Left lung (tissue), 10 donors: ENCODE results near the gene PRPSAP1. TPM values are rescaled to one million over a fixed set of nuclear protein-coding genes. Genes with fewer than 3 reads are reported as not detected.

Experiments
- ATAC-seq: fragments of 200-7000 bp; cut with Tn5 transposase; one replicate; pipeline ENCODE4 v1.9.1; 2020; ENCODE audit warnings: moderate library complexity
- DNase-seq, 4 donors: peaks; one replicate each; pipeline ENCODE4 v3.0.0-alpha.2; 2013 to 2020
- H3K27ac ChIP-seq, 2 donors: fragments of 200-600 bp; sonication (generic) in 1 of 2; one replicate each; pipeline versions ENCODE4 v1.5.0 to v1.8.0; 2020 to 2021
- H3K27me3 ChIP-seq, 2 donors: fragments of 200-600 bp; sonication (generic) in 1 of 2; one replicate each; pipeline versions ENCODE4 v1.5.0 to v1.8.0; 2020 to 2021
- H3K36me3 ChIP-seq, 2 donors: fragments of 200-600 bp; sonication (generic) in 1 of 2; one replicate each; pipeline versions ENCODE4 v1.5.0 to v1.8.0; 2020 to 2021
- H3K4me1 ChIP-seq, 2 donors: fragments of 200-600 bp; one replicate each; pipeline ENCODE4 v1.8.0; 2021
- H3K4me3 ChIP-seq, 2 donors: fragments of 200-600 bp; sonication (generic) in 1 of 2; one replicate each; pipeline versions ENCODE4 v1.5.0 to v1.8.0; 2020 to 2021; ENCODE audit warnings: mild to moderate bottlenecking in 1 of 2
- H3K9me3 ChIP-seq, 2 donors: fragments of 200-600 bp; sonication (generic) in 1 of 2; one replicate each; pipeline versions ENCODE4 v1.5.0 to v1.8.0; 2020 to 2021
- intact Hi-C, 2 donors: fragments of 100-400 bp; cut with DNase I; formaldehyde crosslinking; loops; one replicate each; pipeline versions ENCODE4 v1.11.2 to v1.14.2; 2022
- polyA plus RNA-seq, 6 donors: library from polyadenylated mRNA; unstranded; fragments of 120-200 nt; gene quantifications; one replicate each; pipeline ENCODE4 v1.2.1, GENCODE V29; 2013; ENCODE audit not compliant: insufficient read length in 6 of 6
- total RNA-seq, 2 donors: library from RNA; stranded (reverse); fragmentation: NEBNext Ultra II Directional; extraction: Animal tissue kit (Norgen Biotek cat#: 25700); gene quantifications; one replicate each; pipeline ENCODE4 v1.2.1, GENCODE V29; 2021
- TF ChIP-seq, protein P1 (sequence below), 2 donors: fragments of 200-600 bp; sonication (generic) in 1 of 2; IDR thresholded peaks; one replicate each; pipeline versions ENCODE4 v1.5.0 to v1.8.0; 2021; ENCODE audit warnings: antibody characterized with exemption in 2 of 2
- donor health status: DM: no; HTN: yes; CAD: no.
- donor health status: DM: no; HTN: no; CAD: no.

PRPSAP1 gene
- total and polyA plus RNA-seq, 8 donors: 51.2 to 95.4 (median 81.9) TPM

DNA sequence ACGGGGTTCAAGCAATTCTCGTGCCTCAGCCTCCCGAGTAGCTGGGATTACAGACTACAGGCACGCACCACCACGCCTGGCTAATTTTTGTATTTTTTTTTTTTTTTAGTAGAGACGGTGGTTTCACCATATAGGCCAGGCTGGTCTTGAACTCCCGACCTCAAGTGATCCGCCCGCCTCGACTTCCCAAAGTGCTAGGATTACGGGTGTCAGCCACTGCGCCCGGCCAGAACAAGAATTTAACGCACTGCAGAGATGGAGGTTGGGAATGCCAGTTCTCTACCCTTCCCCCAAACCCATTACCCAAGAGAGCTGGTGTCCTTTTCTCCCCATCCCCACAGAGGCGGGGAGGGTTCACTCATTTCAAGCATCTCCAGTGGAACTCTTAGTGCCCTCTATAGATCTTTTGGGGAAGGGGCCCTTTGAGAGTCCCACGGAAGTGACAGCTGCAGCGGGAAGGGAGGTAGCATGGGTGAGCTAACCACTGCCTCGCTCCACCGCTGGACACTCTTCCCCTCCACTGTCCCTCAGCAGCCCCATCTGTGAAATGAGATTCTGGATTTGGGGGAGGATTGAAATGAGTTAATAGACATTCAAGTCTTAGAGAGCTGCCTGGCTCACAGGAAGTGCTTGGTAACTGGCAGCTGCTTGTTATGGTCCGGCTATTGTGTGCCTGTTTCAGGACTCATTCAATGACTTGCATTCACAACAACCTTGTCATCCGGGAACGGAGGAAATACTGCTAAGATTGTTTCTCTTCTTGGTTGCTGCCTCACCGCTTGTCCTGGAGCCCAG, 92.1 kb downstream of the PRPSAP1 start:
- Histone ChIP-seq H3K4me1 (peaks cover 21 to 57% of the 10 kb centered on the region in 2 donors), H3K4me3 (no peak overlapping the region), H3K9me3 (no peaks in the 10 kb centered on the region), H3K27ac (peak overlapping the region; percentile 81 to 93), H3K36me3 (no peaks in the 10 kb centered on the region), H3K27me3 (no peaks in the 10 kb centered on the region)
- ATAC-seq (no peak), DNase-seq (peak in 2 of 4 donors; percentile 24 to 30)
- intact Hi-C loops: no loop called here
- TF ChIP-seq, protein P1, sequence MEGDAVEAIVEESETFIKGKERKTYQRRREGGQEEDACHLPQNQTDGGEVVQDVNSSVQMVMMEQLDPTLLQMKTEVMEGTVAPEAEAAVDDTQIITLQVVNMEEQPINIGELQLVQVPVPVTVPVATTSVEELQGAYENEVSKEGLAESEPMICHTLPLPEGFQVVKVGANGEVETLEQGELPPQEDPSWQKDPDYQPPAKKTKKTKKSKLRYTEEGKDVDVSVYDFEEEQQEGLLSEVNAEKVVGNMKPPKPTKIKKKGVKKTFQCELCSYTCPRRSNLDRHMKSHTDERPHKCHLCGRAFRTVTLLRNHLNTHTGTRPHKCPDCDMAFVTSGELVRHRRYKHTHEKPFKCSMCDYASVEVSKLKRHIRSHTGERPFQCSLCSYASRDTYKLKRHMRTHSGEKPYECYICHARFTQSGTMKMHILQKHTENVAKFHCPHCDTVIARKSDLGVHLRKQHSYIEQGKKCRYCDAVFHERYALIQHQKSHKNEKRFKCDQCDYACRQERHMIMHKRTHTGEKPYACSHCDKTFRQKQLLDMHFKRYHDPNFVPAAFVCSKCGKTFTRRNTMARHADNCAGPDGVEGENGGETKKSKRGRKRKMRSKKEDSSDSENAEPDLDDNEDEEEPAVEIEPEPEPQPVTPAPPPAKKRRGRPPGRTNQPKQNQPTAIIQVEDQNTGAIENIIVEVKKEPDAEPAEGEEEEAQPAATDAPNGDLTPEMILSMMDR (IDR thresholded peaks at IDR 0.05): no peak

DNA sequence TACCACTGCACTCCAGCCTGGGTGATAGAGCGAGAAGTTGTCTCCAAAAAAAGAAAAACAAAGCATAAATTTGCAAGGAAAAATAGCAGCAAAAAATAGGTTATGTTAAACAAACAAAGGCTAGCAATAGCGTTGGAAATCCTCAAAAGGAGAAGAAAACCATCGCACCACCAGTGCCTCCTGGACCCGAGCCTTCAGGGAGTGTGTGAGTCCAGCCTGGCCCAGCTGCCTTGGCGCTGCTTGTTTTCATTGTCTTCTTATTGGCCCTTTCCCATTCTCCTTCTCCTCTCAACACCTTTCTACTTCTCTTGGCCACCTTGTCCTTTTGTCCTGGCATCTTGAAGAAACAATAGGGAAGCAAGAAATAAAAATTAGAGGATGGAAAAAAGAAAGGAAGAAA, 93.0 kb downstream of the PRPSAP1 start:
- Histone ChIP-seq H3K36me3 (no peaks in the 10 kb centered on the region), H3K27ac (no peak overlapping the region), H3K27me3 (no peaks in the 10 kb centered on the region), H3K4me1 (peaks cover 18 to 54% of the 10 kb centered on the region in 2 donors), H3K9me3 (no peaks in the 10 kb centered on the region), H3K4me3 (no peak overlapping the region)
- ATAC-seq (no peak), DNase-seq (peak in 1 of 4 donors; percentile 31)
- intact Hi-C loops: no loop called here
- TF ChIP-seq, protein P1 (IDR thresholded peaks at IDR 0.05): no peak

DNA sequence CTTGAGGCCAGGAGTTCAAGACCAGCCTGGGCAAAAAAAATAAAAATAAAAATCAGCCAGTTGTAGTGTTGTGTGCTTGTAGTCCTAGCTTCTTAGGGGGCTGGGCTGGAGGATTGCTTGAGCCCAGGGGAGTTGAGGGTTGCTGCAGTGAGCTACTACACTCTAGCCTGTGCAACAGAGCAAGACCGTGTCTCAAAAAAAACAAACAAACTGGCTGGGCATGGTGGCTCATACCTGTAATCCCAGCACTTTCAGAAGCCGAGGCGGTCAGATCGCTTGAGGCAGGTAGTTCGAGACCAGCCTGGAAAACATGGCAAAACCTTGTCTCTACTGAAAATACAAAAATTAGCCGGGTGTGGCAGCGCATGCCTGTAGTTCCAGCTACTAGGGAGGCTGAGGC, 93.5 kb downstream of the PRPSAP1 start:
- Histone ChIP-seq H3K4me3 (no peak overlapping the region), H3K27ac (no peak overlapping the region), H3K9me3 (no peaks in the 10 kb centered on the region), H3K36me3 (no peaks in the 10 kb centered on the region), H3K4me1 (peaks cover 18 to 54% of the 10 kb centered on the region in 2 donors), H3K27me3 (no peaks in the 10 kb centered on the region)
- TF ChIP-seq, protein P1 (IDR thresholded peaks at IDR 0.05): no peak
- intact Hi-C loops: no loop called here
- ATAC-seq: no peak
- DNase-seq: peak in 2 of 4 donors; percentile 7 to 11

Other genes starting within 250 kb of the PRPSAP1 start
- gene FOXJ1, start 212.7 kb downstream of the PRPSAP1 start, total RNA-seq: 10 to 100 TPM in 1 of 2 donors, 1 to 10 TPM in 1; 7.7 to 15.9 TPM
- gene FOXJ1, start 212.7 kb downstream of the PRPSAP1 start, polyA plus RNA-seq: 10 to 100 TPM; 13.9 to 30.4 (median 20.9) TPM
- gene RNF157, start 113.4 kb downstream of the PRPSAP1 start, total RNA-seq: 1 to 10 TPM in 1 of 2 donors, under 1 TPM in 1; 0.79 to 1.4 TPM
- gene RNF157, start 113.4 kb downstream of the PRPSAP1 start, polyA plus RNA-seq: 10 to 100 TPM in 1 of 6 donors, 1 to 10 TPM in 5; 7.0 to 11.1 (median 8.7) TPM
- 10 to 100 TPM; 45.7 to 52.7 TPM for gene UBALD2, start 88.6 kb downstream of the PRPSAP1 start, total RNA-seq
- 10 to 100 TPM; 16.7 to 36.1 (median 28.1) TPM for gene UBALD2, start 88.6 kb downstream of the PRPSAP1 start, polyA plus RNA-seq
- 1 to 10 TPM; 2.8 to 3.3 TPM for gene QRICH2, start 45.6 kb downstream of the PRPSAP1 start, total RNA-seq
- gene QRICH2, start 45.6 kb downstream of the PRPSAP1 start, polyA plus RNA-seq: 10 to 100 TPM in 1 of 6 donors, 1 to 10 TPM in 5; 6.2 to 10.6 (median 8.0) TPM
- gene SPHK1, start 30.7 kb upstream of the PRPSAP1 start, total RNA-seq: 10 to 100 TPM in 1 of 2 donors, 1 to 10 TPM in 1; 6.3 to 35.1 TPM
- gene SPHK1, start 30.7 kb upstream of the PRPSAP1 start, polyA plus RNA-seq: 1 to 10 TPM; 4.4 to 8.2 (median 4.8) TPM
- 10 to 100 TPM; 20.1 to 23.2 TPM for gene UBE2O, start 99.2 kb upstream of the PRPSAP1 start, total RNA-seq
- gene UBE2O, start 99.2 kb upstream of the PRPSAP1 start, polyA plus RNA-seq: 10 to 100 TPM; 23.8 to 34.8 (median 27.8) TPM
- not detected for gene AANAT, start 113.7 kb upstream of the PRPSAP1 start, total RNA-seq
- gene AANAT, start 113.7 kb upstream of the PRPSAP1 start, polyA plus RNA-seq: under 1 TPM in 5 of 6 donors, not detected in 1; 0.10 to 0.23 (median 0.18) TPM
- gene RHBDF2, start 147.5 kb upstream of the PRPSAP1 start, total RNA-seq: 10 to 100 TPM; 24.9 to 61.7 TPM
- 10 to 100 TPM in 3 of 6 donors, 1 to 10 TPM in 3; 7.5 to 11.2 (median 9.6) TPM for gene RHBDF2, start 147.5 kb upstream of the PRPSAP1 start, polyA plus RNA-seq
- gene CYGB, start 183.8 kb upstream of the PRPSAP1 start, total RNA-seq: 10 to 100 TPM; 10.2 to 13.7 TPM
- gene CYGB, start 183.8 kb upstream of the PRPSAP1 start, polyA plus RNA-seq: 10 to 100 TPM; 17.5 to 37.1 (median 28.4) TPM
- gene PRCD, start 186.1 kb upstream of the PRPSAP1 start, total RNA-seq: 1 to 10 TPM; 1.3 to 2.9 TPM
- gene PRCD, start 186.1 kb upstream of the PRPSAP1 start, polyA plus RNA-seq: 10 to 100 TPM in 1 of 6 donors, 1 to 10 TPM in 5; 5.6 to 11.4 (median 9.3) TPM
- gene ST6GALNAC2, start 231.9 kb upstream of the PRPSAP1 start, total RNA-seq: 10 to 100 TPM; 17.5 to 30.2 TPM
- 1 to 10 TPM; 2.1 to 5.1 (median 4.3) TPM for gene ST6GALNAC2, start 231.9 kb upstream of the PRPSAP1 start, polyA plus RNA-seq